ENCODE results near the gene IL20. TPM values are rescaled to one million over a fixed set of nuclear protein-coding genes. Genes with fewer than 3 reads are reported as not detected.

IL20 gene
- total and polyA plus RNA-seq, 5 donors = not detected

- intact Hi-C loops (cut with DNase I) = no loop called here
- no peak overlapping the region for H3K27ac ChIP-seq (ENCODE audit: low read length)
- ATAC-seq (no peak), DNase-seq (no peak)
- H3K4me1 ChIP-seq (ENCODE audit: control insufficient read depth, insufficient read depth, low read length) = no peaks in the 10 kb centered on the region
- WGBS = 76% methylated on average over 3 of the region's 3 CpGs
- no peak overlapping the region for H3K4me3 ChIP-seq (ENCODE audit: low read length)
- H3K27me3 ChIP-seq (ENCODE audit: control insufficient read depth, insufficient read depth) = no peaks in the 10 kb centered on the region
- H3K9me3 ChIP-seq (ENCODE audit: control insufficient read depth, low read length) = no peaks in the 10 kb centered on the region
Observed at GRCh38 chr1:206880314-206880713, 14.9 kb downstream of the IL20 start.

GRCh38 chr1:206882555-206882954 lies 17.1 kb downstream of the IL20 start:
- no peak overlapping the region for H3K4me3 ChIP-seq (ENCODE audit: low read length)
- no peaks in the 10 kb centered on the region for H3K4me1 ChIP-seq (ENCODE audit: control insufficient read depth, insufficient read depth, low read length)
- no peak overlapping the region for H3K27ac ChIP-seq (ENCODE audit: low read length)
- H3K27me3 ChIP-seq (ENCODE audit: control insufficient read depth, insufficient read depth) = no peaks in the 10 kb centered on the region
- intact Hi-C loops (cut with DNase I) = no loop called here
- DNase-seq = no peak
- 71% methylated on average over 3 of the region's 3 CpGs for WGBS
- no peak for ATAC-seq
- no peaks in the 10 kb centered on the region for H3K9me3 ChIP-seq (ENCODE audit: control insufficient read depth, low read length)

- H3K9me3 ChIP-seq (ENCODE audit: control insufficient read depth, low read length) = no peaks in the 10 kb centered on the region
- no peak overlapping the region for H3K27ac ChIP-seq (ENCODE audit: low read length)
- intact Hi-C loops (cut with DNase I) = no loop called here
- ATAC-seq (no peak), DNase-seq (no peak)
- H3K4me3 ChIP-seq (ENCODE audit: low read length) = no peak overlapping the region
- no peaks in the 10 kb centered on the region for H3K27me3 ChIP-seq (ENCODE audit: control insufficient read depth, insufficient read depth)
- 94% methylated on average over 1 of the region's 1 CpG for WGBS
- no peaks in the 10 kb centered on the region for H3K4me1 ChIP-seq (ENCODE audit: control insufficient read depth, insufficient read depth, low read length)
Observed at GRCh38 chr1:206883160-206883559, 17.7 kb downstream of the IL20 start.

- Histone ChIP-seq H3K27me3 (ENCODE audit: control insufficient read depth, insufficient read depth) (no peaks in the 10 kb centered on the region), H3K4me3 (ENCODE audit: low read length) (no peak overlapping the region), H3K9me3 (ENCODE audit: control insufficient read depth, low read length) (no peaks in the 10 kb centered on the region), H3K4me1 (ENCODE audit: control insufficient read depth, insufficient read depth, low read length) (no peaks in the 10 kb centered on the region), H3K27ac (ENCODE audit: low read length) (no peak overlapping the region)
- DNase-seq = no peak
- intact Hi-C loops (cut with DNase I) = no loop called here
- 93% methylated on average over 2 of the region's 2 CpGs for WGBS
- ATAC-seq = no peak
Observed at GRCh38 chr1:206883876-206884275, 18.5 kb downstream of the IL20 start.

- 75% methylated on average over 3 of the region's 3 CpGs for WGBS
- no peak for ATAC-seq
Observed at GRCh38 chr1:206885341-206886060, 20.1 kb downstream of the IL20 start.

GRCh38 chr1:206886831-206887230 lies 21.4 kb downstream of the IL20 start:
- Histone ChIP-seq H3K9me3 (ENCODE audit: control insufficient read depth, low read length) (no peaks in the 10 kb centered on the region), H3K27me3 (ENCODE audit: control insufficient read depth, insufficient read depth) (no peaks in the 10 kb centered on the region), H3K4me1 (ENCODE audit: control insufficient read depth, insufficient read depth, low read length) (peaks cover 2% of the 10 kb centered on the region), H3K27ac (ENCODE audit: low read length) (no peak overlapping the region), H3K4me3 (ENCODE audit: low read length) (no peak overlapping the region)
- 95% methylated on average over 1 of the region's 1 CpG for WGBS
- intact Hi-C loops (cut with DNase I) = no loop called here
- DNase-seq (no peak), ATAC-seq (no peak)

More at GRCh38 chr1:206885341-206886060, 20.1 kb downstream of the IL20 start:
- intact Hi-C loops (cut with DNase I) = no loop called here
- peaks cover 1% of the 10 kb centered on the region for H3K4me1 ChIP-seq (ENCODE audit: control insufficient read depth, insufficient read depth, low read length)
- H3K4me3 ChIP-seq (ENCODE audit: low read length) = no peak overlapping the region
- no peak for DNase-seq
- H3K9me3 ChIP-seq (ENCODE audit: control insufficient read depth, low read length) = no peaks in the 10 kb centered on the region
- H3K27ac ChIP-seq (ENCODE audit: low read length) = no peak overlapping the region
- no peaks in the 10 kb centered on the region for H3K27me3 ChIP-seq (ENCODE audit: control insufficient read depth, insufficient read depth)

GRCh38 chr1:206887701-206888100 lies 22.3 kb downstream of the IL20 start:
- Histone ChIP-seq H3K27me3 (ENCODE audit: control insufficient read depth, insufficient read depth) (no peaks in the 10 kb centered on the region), H3K4me1 (ENCODE audit: control insufficient read depth, insufficient read depth, low read length) (peaks cover 2% of the 10 kb centered on the region), H3K9me3 (ENCODE audit: control insufficient read depth, low read length) (no peaks in the 10 kb centered on the region), H3K27ac (ENCODE audit: low read length) (no peak overlapping the region), H3K4me3 (ENCODE audit: low read length) (no peak overlapping the region)
- 72% methylated on average over 4 of the region's 4 CpGs for whole genome bisulfite sequencing
- no peak for ATAC-seq
- intact Hi-C loops (cut with DNase I) = no loop called here
- DNase-seq = no peak

GRCh38 chr1:206890125-206891060 lies 25.0 kb downstream of the IL20 start:
- Histone ChIP-seq H3K4me1 (ENCODE audit: control insufficient read depth, insufficient read depth, low read length) (peaks cover 2% of the 10 kb centered on the region), H3K4me3 (ENCODE audit: low read length) (peak overlapping the region; percentile 12), H3K27me3 (ENCODE audit: control insufficient read depth, insufficient read depth) (no peaks in the 10 kb centered on the region), H3K27ac (ENCODE audit: low read length) (no peak overlapping the region), H3K9me3 (ENCODE audit: control insufficient read depth, low read length) (no peaks in the 10 kb centered on the region)
- DNase-seq (peak in 1 of 3 donors; percentile 28), ATAC-seq (peak; percentile 48 to 67)
- whole genome bisulfite sequencing = 36% methylated on average over 15 of the region's 15 CpGs
- intact Hi-C loops (cut with DNase I) = no loop called here

- H3K4me3 ChIP-seq (ENCODE audit: low read length) = no peak overlapping the region
- H3K4me1 ChIP-seq (ENCODE audit: control insufficient read depth, insufficient read depth, low read length) = peaks cover 2% of the 10 kb centered on the region
- H3K27me3 ChIP-seq (ENCODE audit: control insufficient read depth, insufficient read depth) = no peaks in the 10 kb centered on the region
- no peak for DNase-seq
- no peaks in the 10 kb centered on the region for H3K9me3 ChIP-seq (ENCODE audit: control insufficient read depth, low read length)
- WGBS = 81% methylated on average over 1 of the region's 1 CpG
- no peak overlapping the region for H3K27ac ChIP-seq (ENCODE audit: low read length)
- ATAC-seq = no peak
- intact Hi-C loops (cut with DNase I) = no loop called here
Observed at GRCh38 chr1:206891412-206891811, 26.0 kb downstream of the IL20 start.

- Histone ChIP-seq H3K27me3 (ENCODE audit: control insufficient read depth, insufficient read depth) (no peaks in the 10 kb centered on the region), H3K4me3 (ENCODE audit: low read length) (no peak overlapping the region), H3K9me3 (ENCODE audit: control insufficient read depth, low read length) (no peaks in the 10 kb centered on the region), H3K27ac (ENCODE audit: low read length) (no peak overlapping the region), H3K4me1 (ENCODE audit: control insufficient read depth, insufficient read depth, low read length) (peaks cover 2% of the 10 kb centered on the region)
- intact Hi-C loops (cut with DNase I) = no loop called here
- DNase-seq = no peak
- ATAC-seq = no peak
- 80% methylated on average over 3 of the region's 3 CpGs for WGBS
Observed at GRCh38 chr1:206892351-206892984, 27.0 kb downstream of the IL20 start.

GRCh38 chr1:206893380-206893779 lies 28.0 kb downstream of the IL20 start:
- ATAC-seq (no peak), DNase-seq (no peak)
- Histone ChIP-seq H3K4me3 (ENCODE audit: low read length) (no peak overlapping the region), H3K27me3 (ENCODE audit: control insufficient read depth, insufficient read depth) (no peaks in the 10 kb centered on the region), H3K4me1 (ENCODE audit: control insufficient read depth, insufficient read depth, low read length) (peaks cover 2% of the 10 kb centered on the region), H3K27ac (ENCODE audit: low read length) (no peak overlapping the region), H3K9me3 (ENCODE audit: control insufficient read depth, low read length) (no peaks in the 10 kb centered on the region)
- intact Hi-C loops (cut with DNase I) = no loop called here
- 79% methylated on average over 2 of the region's 2 CpGs for WGBS
